ENCODE measurements around the gene EIF4A2.
A peak's percentile ranks its signal among the peaks of the same experiment; 100 is the strongest.

Gene EIF4A2

GRCh38 chr3:186783058-186783730 lies at the start of gene EIF4A2:
EIF4A2 (plus strand) TSS chr3:186783577; CDS start chr3:186783611, 34 bp downstream.
- peak within 1 kb of the TSS; percentile 97 to 100 for H3K4me3 Mint-ChIP-seq
- H3K27me3 Mint-ChIP-seq = peaks cover 0 to 5% of the 10 kb centered on the region in 2 donors
- ATAC-seq (replicated peaks) (peak; percentile 80 to 83), DNase-seq (peak; percentile 89)
- H3K4me1 Mint-ChIP-seq = peaks cover 22 to 50% of the 10 kb centered on the region in 2 donors
- H3K27ac Mint-ChIP-seq = peak within 1 kb of the TSS; percentile 100
- H3K36me3 Mint-ChIP-seq = peaks cover 39 to 49% of the 10 kb centered on the region in 2 donors
- H3K9me3 Mint-ChIP-seq = no peaks in the 10 kb centered on the region

- no peak overlapping the region for H3K4me3 Mint-ChIP-seq
- H3K4me1 Mint-ChIP-seq = peaks cover 4 to 7% of the 10 kb centered on the region in 2 donors
- no peak overlapping the region for H3K27ac Mint-ChIP-seq
- peaks cover 3 to 15% of the 10 kb centered on the region in 2 donors for H3K36me3 Mint-ChIP-seq
- H3K9me3 Mint-ChIP-seq = peaks cover 0 to 3% of the 10 kb centered on the region in 2 donors
- peaks cover 0 to 5% of the 10 kb centered on the region in 2 donors for H3K27me3 Mint-ChIP-seq
- ATAC-seq (replicated peaks) (no peak), DNase-seq (no peak)
Measured at GRCh38 chr3:186742618-186743380, 40.6 kb upstream of the EIF4A2 start.

GRCh38 chr3:186743666-186744065 lies 39.7 kb upstream of the EIF4A2 start:
- Mint-ChIP-seq H3K4me1 (peaks cover 4 to 7% of the 10 kb centered on the region in 2 donors), H3K4me3 (no peak overlapping the region), H3K27ac (no peak overlapping the region), H3K9me3 (peaks cover 0 to 3% of the 10 kb centered on the region in 2 donors), H3K36me3 (peaks cover 3 to 15% of the 10 kb centered on the region in 2 donors), H3K27me3 (peaks cover 0 to 5% of the 10 kb centered on the region in 2 donors)
- no peak for ATAC-seq (replicated peaks)
- no peak for DNase-seq

GRCh38 chr3:186746008-186746407 lies 37.4 kb upstream of the EIF4A2 start:
- Mint-ChIP-seq H3K27me3 (peaks cover 0 to 5% of the 10 kb centered on the region in 2 donors), H3K4me3 (peak overlapping the region in 1 of 2 donors; percentile 41), H3K27ac (no peak overlapping the region), H3K4me1 (peaks cover 4 to 7% of the 10 kb centered on the region in 2 donors), H3K36me3 (peaks cover 3 to 15% of the 10 kb centered on the region in 2 donors), H3K9me3 (peaks cover 0 to 3% of the 10 kb centered on the region in 2 donors)
- ATAC-seq (replicated peaks) = peak; percentile 69 to 93
- DNase-seq = peak; percentile 5

- H3K27ac Mint-ChIP-seq = no peak overlapping the region
- H3K27me3 Mint-ChIP-seq = peaks cover 0 to 5% of the 10 kb centered on the region in 2 donors
- DNase-seq (no peak), ATAC-seq (replicated peaks) (no peak)
- peaks cover 0 to 3% of the 10 kb centered on the region in 2 donors for H3K9me3 Mint-ChIP-seq
- peaks cover 7 to 8% of the 10 kb centered on the region in 2 donors for H3K4me1 Mint-ChIP-seq
- H3K36me3 Mint-ChIP-seq = peaks cover 3 to 5% of the 10 kb centered on the region in 2 donors
- H3K4me3 Mint-ChIP-seq = no peak overlapping the region
Measured at GRCh38 chr3:186750316-186750715, 33.1 kb upstream of the EIF4A2 start.

GRCh38 chr3:186751480-186751879 lies 31.9 kb upstream of the EIF4A2 start:
- ATAC-seq (replicated peaks) (no peak), DNase-seq (no peak)
- no peak overlapping the region for H3K27ac Mint-ChIP-seq
- H3K9me3 Mint-ChIP-seq = no peaks in the 10 kb centered on the region
- H3K4me3 Mint-ChIP-seq = no peak overlapping the region
- peaks cover 0 to 4% of the 10 kb centered on the region in 2 donors for H3K4me1 Mint-ChIP-seq
- no peaks in the 10 kb centered on the region for H3K27me3 Mint-ChIP-seq
- H3K36me3 Mint-ChIP-seq = no peaks in the 10 kb centered on the region

- DNase-seq (no peak), ATAC-seq (replicated peaks) (no peak)
- Mint-ChIP-seq H3K27me3 (no peaks in the 10 kb centered on the region), H3K36me3 (no peaks in the 10 kb centered on the region), H3K4me1 (peaks cover 0 to 4% of the 10 kb centered on the region in 2 donors), H3K27ac (no peak overlapping the region), H3K9me3 (no peaks in the 10 kb centered on the region), H3K4me3 (no peak overlapping the region)
Measured at GRCh38 chr3:186754006-186754405, 29.4 kb upstream of the EIF4A2 start.

GRCh38 chr3:186754871-186755270 lies 28.5 kb upstream of the EIF4A2 start:
- Mint-ChIP-seq H3K27ac (no peak overlapping the region), H3K36me3 (no peaks in the 10 kb centered on the region), H3K4me1 (peaks cover 0 to 4% of the 10 kb centered on the region in 2 donors), H3K4me3 (no peak overlapping the region), H3K9me3 (no peaks in the 10 kb centered on the region), H3K27me3 (no peaks in the 10 kb centered on the region)
- DNase-seq = no peak
- ATAC-seq (replicated peaks) = no peak

- Mint-ChIP-seq H3K4me3 (no peak overlapping the region), H3K36me3 (no peaks in the 10 kb centered on the region), H3K27ac (no peak overlapping the region), H3K27me3 (no peaks in the 10 kb centered on the region), H3K4me1 (peaks cover 6% of the 10 kb centered on the region in 2 donors), H3K9me3 (no peaks in the 10 kb centered on the region)
- DNase-seq (no peak), ATAC-seq (replicated peaks) (no peak)
Measured at GRCh38 chr3:186757214-186757613, 26.2 kb upstream of the EIF4A2 start.

- Mint-ChIP-seq H3K36me3 (no peaks in the 10 kb centered on the region), H3K4me3 (no peak overlapping the region), H3K27me3 (no peaks in the 10 kb centered on the region), H3K27ac (no peak overlapping the region), H3K9me3 (no peaks in the 10 kb centered on the region), H3K4me1 (peaks cover 6% of the 10 kb centered on the region in 2 donors)
- no peak for DNase-seq
- ATAC-seq (replicated peaks) = no peak
Measured at GRCh38 chr3:186757686-186758220, 25.6 kb upstream of the EIF4A2 start.

GRCh38 chr3:186759231-186759930 lies 24.0 kb upstream of the EIF4A2 start:
- Mint-ChIP-seq H3K36me3 (no peaks in the 10 kb centered on the region), H3K27me3 (no peaks in the 10 kb centered on the region), H3K9me3 (no peaks in the 10 kb centered on the region), H3K4me3 (no peak overlapping the region), H3K27ac (no peak overlapping the region), H3K4me1 (peaks cover 2 to 6% of the 10 kb centered on the region in 2 donors)
- ATAC-seq (replicated peaks) = no peak
- no peak for DNase-seq

- Mint-ChIP-seq H3K27me3 (no peaks in the 10 kb centered on the region), H3K4me3 (no peak overlapping the region), H3K9me3 (no peaks in the 10 kb centered on the region), H3K36me3 (peaks cover 3 to 4% of the 10 kb centered on the region in 2 donors), H3K4me1 (peaks cover 2 to 6% of the 10 kb centered on the region in 2 donors), H3K27ac (no peak overlapping the region)
- DNase-seq (no peak), ATAC-seq (replicated peaks) (no peak)
Measured at GRCh38 chr3:186760141-186760833, 23.1 kb upstream of the EIF4A2 start.

- Mint-ChIP-seq H3K9me3 (no peaks in the 10 kb centered on the region), H3K4me3 (no peak overlapping the region)
Measured at GRCh38 chr3:186760897-186761447, 22.4 kb upstream of the EIF4A2 start.

More at GRCh38 chr3:186760897-186761447, 22.4 kb upstream of the EIF4A2 start:
- Mint-ChIP-seq H3K27ac (no peak overlapping the region), H3K36me3 (peaks cover 5 to 8% of the 10 kb centered on the region in 2 donors), H3K4me1 (peaks cover 2 to 6% of the 10 kb centered on the region in 2 donors), H3K27me3 (no peaks in the 10 kb centered on the region)
- ATAC-seq (replicated peaks) (no peak), DNase-seq (no peak)
